Esophagus squamous epithelium (tissue), 5 donors: ENCODE data around the gene PTPRD. TPM values are rescaled to one million over a fixed set of nuclear protein-coding genes. Genes with fewer than 3 reads are reported as not detected.

Source experiments
- DNase-seq: peaks from one replicate; lab custom pipeline; 2025; lab: John Stamatoyannopoulos, UW
- H3K27ac ChIP-seq, 4 donors: fragments of 200-600 bp; sonication (generic); one replicate each; pipeline ENCODE4 v1.5.1; 2016 to 2019; ENCODE audit warnings: mild to moderate bottlenecking in 1 of 4
- H3K27me3 ChIP-seq, 4 donors: fragments of 200-600 bp; sonication (generic); 1 replicate in 3 of 4; 2 replicates in 1 of 4; pipeline versions ENCODE4 v1.5.1 to v1.6.0; 2017 to 2021; ENCODE audit warnings: antibody characterized with exemption in 1 of 4
- H3K36me3 ChIP-seq, 3 donors: fragments of 200-600 bp; sonication (generic); one replicate each; pipeline ENCODE4 v1.5.1; 2016 to 2019
- H3K4me1 ChIP-seq, 3 donors: fragments of 200-600 bp; sonication (generic); one replicate each; pipeline ENCODE4 v1.5.1; 2017 to 2019
- H3K4me3 ChIP-seq, 4 donors: fragments of 200-600 bp; sonication (generic); 1 replicate in 3 of 4; 2 replicates in 1 of 4; pipeline ENCODE4 v1.5.1; 2016 to 2019; ENCODE audit warnings: mild to moderate bottlenecking in 2 of 4, moderate library complexity in 1 of 4
- H3K9me3 ChIP-seq, 3 donors: fragments of 200-600 bp; sonication (generic); one replicate each; pipeline ENCODE4 v1.5.1; 2016 to 2019
- CTCF ChIP-seq, 6 experiments: fragments of 450-650 bp in 4 of 6; fragments of 200-600 bp in 2 of 6; sonication (generic) in 2 of 6; IDR thresholded peaks; one replicate each; pipeline ENCODE4 v1.5.1; 2016 to 2019; ENCODE audit warnings: antibody characterized with exemption in 6 of 6, mild to moderate bottlenecking in 4 of 6, moderate library complexity in 4 of 6
- POLR2A ChIP-seq, 4 donors: fragments of 450-650 bp; IDR thresholded peaks; one replicate each; pipeline ENCODE4 v1.6.1; 2017; ENCODE audit warnings: antibody characterized with exemption in 4 of 4, mild to moderate bottlenecking in 4 of 4, moderate library complexity in 3 of 4
- WGBS, 2 donors: methylation state at CpG; one replicate each; pipeline ENCODE4 v1.1.5; 2018; 5-methylcytosine and 5-hydroxymethylcytosine counted together
- intact Hi-C: fragments of 100-400 bp; cut with DNase I; formaldehyde crosslinking; loops from one replicate; pipeline ENCODE4 v1.15.0; 2022
- total RNA-seq, 4 donors: library from RNA; depleted of rRNA; stranded (reverse); fragments of >200 nt; gene quantifications; one replicate each; pipeline ENCODE4 v1.1.0, GENCODE V29; 2016
- donor health status: DM: yes; HTN: yes; CAD: no.

PTPRD gene
- total RNA-seq, 4 donors from 2014 or later, result 0.23 to 16.3 (median 6.6) TPM

- no peaks in the 10 kb centered on the region for H3K27me3 ChIP-seq
- H3K9me3 ChIP-seq, result no peaks in the 10 kb centered on the region
- DNase-seq, result no peak
- H3K27ac ChIP-seq, result no peak overlapping the region
- H3K36me3 ChIP-seq, result no peaks in the 10 kb centered on the region
- intact Hi-C loops, result no loop called here
- 84 to 86% methylated on average over 5 of the region's 5 CpGs for WGBS, 2 donors
- H3K4me3 ChIP-seq, result no peak overlapping the region
- no peaks in the 10 kb centered on the region for H3K4me1 ChIP-seq
- TF ChIP-seq POLR2A (IDR thresholded peaks at IDR 0.05), result no peak
- no peak for TF ChIP-seq CTCF (IDR thresholded peaks at IDR 0.05)
Observed at GRCh38 chr9:8457055-8457454, 2155.7 kb downstream of the PTPRD start.

GRCh38 chr9:8456344-8456743, 2156.5 kb downstream of the PTPRD start:
- H3K4me3 ChIP-seq, result no peak overlapping the region
- no peak overlapping the region for H3K27ac ChIP-seq
- DNase-seq, result no peak
- TF ChIP-seq CTCF (IDR thresholded peaks at IDR 0.05) (no peak), POLR2A (IDR thresholded peaks at IDR 0.05) (no peak)
- H3K9me3 ChIP-seq, result no peaks in the 10 kb centered on the region
- intact Hi-C loops, result no loop called here
- no peaks in the 10 kb centered on the region for H3K27me3 ChIP-seq
- H3K36me3 ChIP-seq, result no peaks in the 10 kb centered on the region
- no peaks in the 10 kb centered on the region for H3K4me1 ChIP-seq

- 79 to 85% methylated on average over 9 of the region's 9 CpGs for WGBS, 2 donors
- no peaks in the 10 kb centered on the region for H3K9me3 ChIP-seq
- intact Hi-C loops, result no loop called here
- H3K27ac ChIP-seq, result no peak overlapping the region
- H3K27me3 ChIP-seq, result no peaks in the 10 kb centered on the region
- no peaks in the 10 kb centered on the region for H3K36me3 ChIP-seq
- no peak for DNase-seq
- no peaks in the 10 kb centered on the region for H3K4me1 ChIP-seq
- TF ChIP-seq CTCF (IDR thresholded peaks at IDR 0.05), result no peak
- H3K4me3 ChIP-seq, result no peak overlapping the region
Observed at GRCh38 chr9:8450810-8451545, 2161.8 kb downstream of the PTPRD start.

GRCh38 chr9:8448226-8448625, 2164.6 kb downstream of the PTPRD start:
- Histone ChIP-seq H3K27me3 (no peaks in the 10 kb centered on the region), H3K27ac (no peak overlapping the region), H3K9me3 (no peaks in the 10 kb centered on the region), H3K4me3 (no peak overlapping the region), H3K36me3 (no peaks in the 10 kb centered on the region), H3K4me1 (no peaks in the 10 kb centered on the region)
- 90 to 95% methylated on average over 7 of the region's 7 CpGs for WGBS, 2 donors
- DNase-seq, result no peak
- TF ChIP-seq POLR2A (IDR thresholded peaks at IDR 0.05), result no peak
- TF ChIP-seq CTCF (IDR thresholded peaks at IDR 0.05), result no peak
- intact Hi-C loops, result no loop called here

GRCh38 chr9:8447601-8448000, 2165.2 kb downstream of the PTPRD start:
- TF ChIP-seq POLR2A (IDR thresholded peaks at IDR 0.05), result no peak
- TF ChIP-seq CTCF (IDR thresholded peaks at IDR 0.05), result no peak
- Histone ChIP-seq H3K4me1 (no peaks in the 10 kb centered on the region), H3K9me3 (no peaks in the 10 kb centered on the region), H3K27me3 (no peaks in the 10 kb centered on the region), H3K27ac (no peak overlapping the region), H3K36me3 (no peaks in the 10 kb centered on the region), H3K4me3 (no peak overlapping the region)
- intact Hi-C loops, result no loop called here
- 78 to 84% methylated on average over 4 of the region's 4 CpGs for WGBS, 2 donors
- no peak for DNase-seq
